K562 (cell line): Measurements from ENCODE around the gene DOCK1. TPM values are rescaled to one million over a fixed set of nuclear protein-coding genes. Genes with fewer than 3 reads are reported as not detected.

Experiments
- ATAC-seq: fragments of 200-7000 bp; cut with Tn5 transposase; 3 replicates; pipeline ENCODE4 v1.9.1; 2020; ENCODE audit warnings: moderate library complexity
- BruUV-seq: library from RNA; stranded (reverse); fragments of 400-500 nt; replicated peaks from 2 replicates; lab custom pipeline; 2021; lab: Mats Ljungman, UMichigan
- CTCF ChIA-PET: fragments of 300-600 bp; formaldehyde crosslinking; extraction: SDS; loops from one replicate; lab custom pipeline; 2021; ENCODE audit warnings: low intra/inter-chr PET ratio; lab: Yijun Ruan, JAX
- POLR2A ChIA-PET: fragments of 300-600, 350-650 bp; sonication (Branson Sonifier 250); formaldehyde crosslinking; extraction: SDS; loops from one replicate; lab custom pipeline; 2021; ENCODE audit warnings: antibody characterized with exemption, inconsistent platforms; lab: Yijun Ruan, JAX
- DNase-seq, 4 experiments: peaks; one replicate each; pipeline versions ENCODE4 v3.0.0 to v3.0.0-alpha.2; 2011 to 2018; ENCODE audit warnings: low spot score in 3 of 4, mixed read lengths in 3 of 4; ENCODE audit errors: extremely low read depth in 1 of 4
- FAIRE-seq: peaks from 2 replicates; lab custom pipeline; 2011; peaks lifted over from hg19 to GRCh38; lab: Jason Lieb, UNC
- H2AFZ ChIP-seq: 2 replicates; pipeline ENCODE4 v1.6.0; 2011; ENCODE audit warnings: low read depth, low read length, control low read depth, inconsistent platforms
- H3K27ac ChIP-seq: fragments of 200-600 bp; 3 replicates; pipeline ENCODE4 v1.8.0; 2011; ENCODE audit warnings: low read depth, mild to moderate bottlenecking, control low read depth, inconsistent platforms, low read length, moderate library complexity, mixed read lengths; ENCODE audit errors: extremely low read depth
- H3K27me3 ChIP-seq, 2 experiments: fragments of 300-600 bp in 1 of 2; 2 replicates in 1 of 2; 3 replicates in 1 of 2; pipeline versions ENCODE4 v1.6.0 to v1.8.0; 2011; ENCODE audit warnings: inconsistent platforms in 2 of 2, low read length in 2 of 2, mild to moderate bottlenecking in 1 of 2, mixed read lengths in 1 of 2, moderate library complexity in 1 of 2; ENCODE audit not compliant: control insufficient read depth in 2 of 2, insufficient read depth in 2 of 2
- H3K36me3 ChIP-seq: fragments of 300-600 bp; 3 replicates; pipeline ENCODE4 v1.8.0; 2011; ENCODE audit warnings: mild to moderate bottlenecking, low read length, inconsistent platforms; ENCODE audit not compliant: control insufficient read depth, insufficient read depth
- H3K4me1 ChIP-seq, 2 experiments: fragments of 200-600 bp in 1 of 2; replicated peaks in 1 of 2; 2 replicates in 1 of 2; 3 replicates in 1 of 2; pipeline versions ENCODE4 v1.5.1 to v1.8.0; 2011; ENCODE audit warnings: inconsistent platforms in 2 of 2, low read length in 2 of 2, mild to moderate bottlenecking in 1 of 2, mixed read lengths in 1 of 2, moderate library complexity in 1 of 2; ENCODE audit not compliant: control insufficient read depth in 2 of 2, insufficient read depth in 2 of 2
- H3K4me2 ChIP-seq: 2 replicates; pipeline ENCODE4 v1.6.1; 2011; ENCODE audit warnings: low read length, control low read depth, inconsistent platforms, mixed read lengths; ENCODE audit not compliant: insufficient read depth
- H3K4me3 ChIP-seq: fragments of 200-600 bp; sonication (generic), shearing (Covaris generic); 2 replicates; pipeline ENCODE4 v1.5.1; 2016; ENCODE audit warnings: control low read depth, inconsistent platforms
- H3K79me2 ChIP-seq: fragments of 200-600 bp; 3 replicates; pipeline ENCODE4 v1.8.0; 2011; ENCODE audit warnings: low read length, inconsistent platforms; ENCODE audit not compliant: control insufficient read depth, insufficient read depth
- H3K9ac ChIP-seq, 2 experiments: 2 replicates each; pipeline versions ENCODE4 v1.6.0 to v1.6.1; 2011; ENCODE audit warnings: low read depth in 2 of 2, low read length in 2 of 2, control low read depth in 1 of 2, inconsistent platforms in 1 of 2, mild to moderate bottlenecking in 1 of 2, mixed read lengths in 1 of 2; ENCODE audit not compliant: insufficient read depth in 1 of 2
- H3K9me1 ChIP-seq: one replicate; pipeline ENCODE4 v1.6.0; 2011; ENCODE audit warnings: inconsistent platforms, mild to moderate bottlenecking, low read length, moderate library complexity; ENCODE audit not compliant: control insufficient read depth, insufficient read depth
- H3K9me3 ChIP-seq: replicated peaks from 2 replicates; pipeline ENCODE4 v1.5.1; 2011; ENCODE audit warnings: low read depth, low read length, inconsistent platforms; ENCODE audit not compliant: control insufficient read depth, insufficient read depth
- H4K20me1 ChIP-seq: replicated peaks from 2 replicates; pipeline ENCODE4 v1.6.1; 2011; ENCODE audit warnings: low read length, inconsistent platforms, mixed read lengths; ENCODE audit not compliant: control insufficient read depth, insufficient read depth
- CBFB ChIP-seq: sonication (generic); formaldehyde crosslinking; IDR thresholded peaks from 2 replicates; pipeline ENCODE4 v1.4.0; 2020; ENCODE audit warnings: mild to moderate bottlenecking, missing genetic modification reagents
- HLTF ChIP-seq: fragments of 450-650 bp; IDR thresholded peaks from 2 replicates; pipeline ENCODE4 v1.6.1; 2016
- HNRNPL ChIP-seq: fragments of 200-400 bp; formaldehyde crosslinking; IDR thresholded peaks from 2 replicates; pipeline ENCODE4 v1.6.1; 2017; ENCODE audit warnings: low read depth, mild to moderate bottlenecking, low read length
- KDM1A ChIP-seq, 2 experiments: fragments of 450-650 bp; IDR thresholded peaks; 2 replicates each; pipeline ENCODE4 v1.6.1; 2016; ENCODE audit warnings: mild to moderate bottlenecking in 2 of 2
- NFATC3 ChIP-seq: fragments of 450-650 bp; IDR thresholded peaks from 2 replicates; pipeline ENCODE4 v1.6.1; 2017; ENCODE audit warnings: mild to moderate bottlenecking
- RBM17 ChIP-seq: fragments of 200-400 bp; formaldehyde crosslinking; IDR thresholded peaks from 2 replicates; pipeline ENCODE4 v1.6.1; 2017; ENCODE audit warnings: low read depth, mild to moderate bottlenecking, low read length, borderline replicate concordance
- SAFB ChIP-seq: fragments of 200-400 bp; formaldehyde crosslinking; IDR thresholded peaks from 2 replicates; pipeline ENCODE4 v1.6.1; 2017; ENCODE audit warnings: low read depth, low read length, borderline replicate concordance
- TARDBP ChIP-seq: fragments of 450-650 bp; IDR thresholded peaks from 2 replicates; pipeline ENCODE4 v1.6.1; 2016
- ZNF764 ChIP-seq: fragments of 250-450 bp; sonication (Bioruptor Pico); IDR thresholded peaks from 2 replicates; pipeline ENCODE4 v1.4.0; 2020; ENCODE audit warnings: low read depth, mild to moderate bottlenecking, moderate library complexity
- ZSCAN32 ChIP-seq: fragments of 450-650 bp; formaldehyde crosslinking; IDR thresholded peaks from 2 replicates; pipeline ENCODE4 v1.4.0; 2020; ENCODE audit warnings: mild to moderate bottlenecking, moderate library complexity
- WGBS: fragments of 100-300 bp; shearing (Covaris generic); methylation state at CpG from one replicate; pipeline ENCODE4 v1.1.6; 2016; ENCODE audit warnings: low coverage, mixed read lengths; ENCODE audit not compliant: insufficient coverage; ENCODE audit errors: missing lambda C conversion rate; 5-methylcytosine and 5-hydroxymethylcytosine counted together
- in situ Hi-C: fragments of 300-500 bp; cut with MboI; formaldehyde crosslinking; loops from 4 replicates; pipeline ENCODE4 v1.15.0; 2018; ENCODE audit warnings: inconsistent platforms, mixed read lengths
- intact Hi-C: fragments of 100-400 bp; cut with micrococcal nuclease; formaldehyde crosslinking; loops from 2 replicates; pipeline ENCODE4 v1.14.2; 2022
- polyA plus RNA-seq, 8 experiments: library from polyadenylated mRNA; depleted of rRNA in 4 of 8; stranded (reverse) in 5 of 8; unstranded in 3 of 8; fragments of >200 nt; fragmentation: Nextera tagmentation in 2 of 8; fragmentation: Illumina TruSeq in 1 of 8; extraction: Ambion mirVana in 2 of 8; extraction: Trizol in 1 of 8; gene quantifications; 2 replicates each; pipeline versions ENCODE4 v1.2.1 to v1.2.3, GENCODE V29; 2011 to 2014; ENCODE audit warnings: inconsistent platforms in 1 of 8, missing spikeins in 1 of 8
- total RNA-seq, 7 experiments: library from RNA; depleted of rRNA in 6 of 7; stranded (reverse); fragments of >200 nt in 6 of 7; fragmentation: Illumina TruSeq in 2 of 7; extraction: Trizol in 2 of 7; gene quantifications; 2 replicates each; pipeline versions ENCODE4 v1.2.1 to v1.2.3, GENCODE V29; 2011 to 2021; ENCODE audit warnings: low replicate concordance in 1 of 7
- TF ChIP-seq, protein P1 (sequence below): fragments of 250-450 bp; sonication (Bioruptor Pico); IDR thresholded peaks from 2 replicates; pipeline ENCODE4 v1.6.1; 2021; ENCODE audit warnings: mild to moderate bottlenecking

The DOCK1 gene
- total and polyA plus RNA-seq, 9 of the 15 experiments (the other 6 are each of a cell fraction or from before 2014, with no cell fraction given), result 0.31 TPM; not detected in 8

DNA sequence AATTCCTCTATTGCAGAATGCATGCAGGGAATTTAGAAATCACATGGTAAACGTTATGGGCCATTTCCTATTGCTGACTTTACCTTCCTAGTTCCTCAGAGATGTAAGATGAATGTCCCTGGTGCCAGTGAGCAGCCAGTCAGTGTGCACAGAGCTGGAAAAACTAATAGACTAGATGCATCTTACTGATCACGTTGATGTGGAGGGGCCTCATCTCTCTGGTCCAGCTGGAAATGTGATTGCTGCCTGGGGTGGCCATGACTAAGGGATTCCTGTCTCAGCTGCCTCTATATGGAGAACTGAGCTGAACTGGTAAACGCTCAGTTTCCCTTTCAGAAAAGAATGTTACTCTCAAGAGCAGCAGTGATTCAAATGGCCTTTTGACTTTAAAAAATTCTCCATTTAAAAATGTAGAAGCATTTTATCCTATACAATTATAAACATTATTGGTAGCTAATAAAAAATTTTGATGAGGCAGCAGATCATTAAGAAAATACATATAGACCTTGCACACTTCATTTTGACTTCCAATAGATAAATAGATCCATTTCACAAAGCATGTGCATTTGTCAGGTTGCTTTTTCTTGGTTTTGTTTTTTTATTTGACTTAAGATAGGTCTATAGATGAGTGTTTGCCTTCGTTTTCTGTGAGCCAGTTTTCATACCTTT is 371.7 kb downstream of the DOCK1 start:
- TF ChIP-seq HLTF (no peak), SAFB (no peak), KDM1A (IDR thresholded peaks at IDR 0.05) (no peak), TARDBP (no peak), HNRNPL (no peak), RBM17 (no peak), ZNF764 (no peak), NFATC3 (no peak), ZSCAN32 (CRISPR knock-in tag) (no peak), CBFB (CRISPR knock-in tag) (no peak)
- TF ChIP-seq, protein P1, sequence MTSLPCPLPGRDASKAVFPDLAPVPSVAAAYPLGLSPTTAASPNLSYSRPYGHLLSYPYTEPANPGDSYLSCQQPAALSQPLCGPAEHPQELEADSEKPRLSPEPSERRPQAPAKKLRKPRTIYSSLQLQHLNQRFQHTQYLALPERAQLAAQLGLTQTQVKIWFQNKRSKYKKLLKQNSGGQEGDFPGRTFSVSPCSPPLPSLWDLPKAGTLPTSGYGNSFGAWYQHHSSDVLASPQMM (CRISPR knock-in tag), result no peak
- in situ Hi-C loops, result no loop called here
- Histone ChIP-seq H4K20me1 (no peaks in the 10 kb centered on the region), H3K27me3 (no peaks in the 10 kb centered on the region), H3K9me3 (no peaks in the 10 kb centered on the region), H3K36me3 (no peaks in the 10 kb centered on the region), H3K27ac (no peak overlapping the region), H3K9me1 (no peaks in the 10 kb centered on the region), H3K9ac (no peak overlapping the region), H2AFZ (no peak overlapping the region), H3K4me2 (no peak overlapping the region), H3K4me3 (no peak overlapping the region), H3K4me1 (no peaks in the 10 kb centered on the region), H3K79me2 (no peaks in the 10 kb centered on the region)
- DNase-seq, result no peak
- intact Hi-C loops, result no loop called here
- POLR2A ChIA-PET, result no interaction called here
- no TSS peak for BruUV-seq
- CTCF ChIA-PET, result no interaction called here
- 0% methylated on average over 3 of the region's 4 CpGs for WGBS
- ATAC-seq, result no peak
- no peak for FAIRE-seq
